GM10248 (cell line): ENCODE measurements around the gene FUT9.
"Not testable (repeated sequence)": the region's sequence is repeated elsewhere in the genome, so short reads cannot be mapped to it uniquely, and the experiment has no call there.

Experiments used
- CTCF ChIA-PET: fragments of 300-600 bp; sonication (Branson Sonifier 250); formaldehyde crosslinking; extraction: SDS; loops from one replicate; lab custom pipeline; 2021; ENCODE audit warnings: antibody characterized with exemption; lab: Yijun Ruan, JAX
- POLR2A ChIA-PET: fragments of 350-650 bp; sonication (Branson Sonifier 250); formaldehyde crosslinking; extraction: SDS; loops from one replicate; lab custom pipeline; 2020; ENCODE audit warnings: antibody characterized with exemption; lab: Yijun Ruan, JAX
- DNase-seq: peaks from one replicate; pipeline ENCODE4 v3.0.0; 2012; ENCODE audit errors: extremely low spot score
- CTCF ChIP-seq: IDR thresholded peaks from 2 replicates; pipeline ENCODE4 v1.5.1; 2012; ENCODE audit warnings: mild to moderate bottlenecking, low read depth; ENCODE audit errors: extremely low read depth, missing control alignments, control extremely low read depth

FUT9 gene

DNA sequence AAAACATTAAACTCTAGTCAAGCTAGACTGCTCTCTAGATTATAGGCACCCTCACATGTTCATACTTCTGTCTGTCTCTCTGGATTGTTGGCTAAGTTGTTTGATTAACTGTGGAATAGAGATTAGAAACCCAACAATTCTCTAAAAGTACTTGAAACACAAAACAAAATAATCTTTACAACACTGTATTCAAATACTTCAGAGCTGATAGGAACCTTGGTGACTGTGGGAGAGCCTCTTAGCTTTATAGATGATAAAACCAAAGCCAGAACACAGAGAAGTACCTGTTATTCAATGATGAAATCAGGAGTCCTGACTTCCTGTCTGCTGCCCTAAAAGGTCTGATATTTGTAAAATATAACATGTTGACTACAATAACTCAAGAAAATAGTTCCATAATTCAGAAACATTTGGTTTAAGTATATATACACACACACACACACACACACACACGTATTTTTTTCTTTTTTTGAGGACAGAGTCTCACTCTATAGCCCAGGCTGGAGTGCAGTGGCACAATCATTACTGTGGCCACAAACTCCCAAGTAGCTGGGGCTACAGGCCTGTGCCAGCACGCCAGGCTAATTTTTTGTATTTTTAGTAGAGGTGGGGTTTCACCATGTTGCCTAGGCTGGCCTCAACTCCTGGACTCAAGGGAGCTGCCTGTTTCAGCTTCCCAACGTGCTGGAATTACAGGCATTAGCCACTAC, 222.0 kb downstream of the FUT9 start:
- POLR2A ChIA-PET: no interaction called here

GRCh38 chr6:96246563-96246962, 230.8 kb downstream of the FUT9 start:
- POLR2A ChIA-PET: no interaction called here
- no peak for TF ChIP-seq CTCF
- CTCF ChIA-PET: interaction anchor here (0.9 kb wide), 1 partner anchor 10 kb away, joined by 3 read pairs; no protein-coding TSS in a partner anchor
- DNase-seq: no peak

More for the DNA sequence above, 222.0 kb downstream of the FUT9 start:
- DNase-seq: no peak
- no peak for TF ChIP-seq CTCF
- CTCF ChIA-PET: interaction anchor here (1.1 kb wide), 1 partner anchor 14 kb away, joined by 3 read pairs; no protein-coding TSS in a partner anchor

GRCh38 chr6:96249755-96250154, 234.0 kb downstream of the FUT9 start:
- no peak for TF ChIP-seq CTCF
- ChIA-PET POLR2A (no interaction called here), CTCF (interaction anchor here (0.9 kb wide), 1 partner anchor 15 kb away, joined by 3 read pairs; no protein-coding TSS in a partner anchor)
- DNase-seq: no peak

- ChIA-PET CTCF (no interaction called here), POLR2A (no interaction called here)
- no peak for DNase-seq
- no peak for TF ChIP-seq CTCF
These were observed 242.0 kb downstream of the FUT9 start for GRCh38 chr6:96257751-96258150.

DNA sequence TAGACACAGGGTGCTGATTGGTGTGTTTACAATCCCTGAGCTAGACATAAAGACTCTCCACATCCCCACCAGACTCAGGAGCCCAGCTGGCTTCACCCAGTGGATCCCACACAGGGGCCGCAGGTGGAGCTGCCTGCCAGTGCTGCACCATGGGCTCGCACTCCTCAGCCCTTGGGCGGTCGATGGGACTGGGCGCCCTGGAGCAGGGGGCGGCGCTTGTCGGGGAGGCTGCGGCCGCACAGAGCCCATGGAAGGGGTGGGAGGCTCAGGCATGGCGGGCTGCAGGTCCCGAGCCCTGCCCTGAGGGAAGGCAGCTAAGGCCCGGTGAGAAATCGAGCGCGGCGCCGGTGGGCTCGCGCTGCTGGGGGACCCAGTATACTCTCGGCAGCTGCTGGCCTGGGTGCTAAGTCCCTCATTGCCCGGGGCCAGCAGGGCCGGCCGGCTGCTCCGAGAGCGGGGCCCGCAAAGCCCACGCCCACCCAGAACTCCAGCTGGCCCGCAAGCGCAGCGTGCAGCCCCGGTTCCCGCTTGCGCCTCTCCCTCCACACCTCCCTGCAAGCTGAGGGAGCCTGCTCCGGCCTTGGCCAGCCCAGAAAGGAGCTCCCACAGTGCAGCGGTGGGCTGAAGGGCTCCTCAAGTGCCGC, 245.1 kb downstream of the FUT9 start:
- CTCF ChIA-PET, POLR2A ChIA-PET, DNase-seq: not testable (repeated sequence)
